GM12878 (cell line): ENCODE data around the gene C1QTNF9. TPM values are rescaled to one million over a fixed set of nuclear protein-coding genes. Genes with fewer than 3 reads are reported as not detected.

Source experiments
- ATAC-seq: fragments of 200-7000 bp; cut with Tn5 transposase; 3 replicates; pipeline ENCODE4 v1.9.1; 2020; ENCODE audit warnings: mild to moderate bottlenecking, moderate library complexity
- BruUV-seq: library from RNA; stranded (reverse); fragments of 400-500 nt; replicated peaks from 2 replicates; lab custom pipeline; 2021; lab: Mats Ljungman, UMichigan
- CTCF ChIA-PET: fragments of 300-600 bp; sonication (Branson Sonifier 250); formaldehyde crosslinking; extraction: SDS; loops from one replicate; lab custom pipeline; 2021; ENCODE audit warnings: inconsistent platforms; lab: Yijun Ruan, JAX
- POLR2A ChIA-PET: fragments of 350-600 bp; formaldehyde crosslinking; extraction: SDS; loops from one replicate; lab custom pipeline; 2021; ENCODE audit warnings: inconsistent platforms; lab: Charles Lee
- RAD21 ChIA-PET: fragments of 300-600 bp; sonication (Branson Sonifier 250); formaldehyde crosslinking; loops from one replicate; lab custom pipeline; 2023; ENCODE audit warnings: antibody characterized with exemption; ENCODE audit not compliant: unreplicated experiment; lab: Charles Lee
- SMC1A ChIA-PET: fragments of 300-600 bp; sonication (Branson Sonifier 250); formaldehyde crosslinking; loops from one replicate; lab custom pipeline; 2023; ENCODE audit not compliant: unreplicated experiment, uncharacterized antibody; lab: Charles Lee
- DNase-seq: peaks from one replicate; pipeline ENCODE4 v3.0.0-alpha.2; 2011; ENCODE audit warnings: low read depth, low spot score
- FAIRE-seq: peaks from 3 replicates; lab custom pipeline; 2011; peaks lifted over from hg19 to GRCh38; lab: Jason Lieb, UNC
- H2AFZ ChIP-seq: 2 replicates; pipeline ENCODE4 v1.6.0; 2011; ENCODE audit warnings: low read depth, low read length, control low read depth; ENCODE audit not compliant: control insufficient read depth
- H3K27ac ChIP-seq: 2 replicates; pipeline ENCODE4 v1.5.1; 2011; ENCODE audit warnings: control low read depth; ENCODE audit not compliant: control insufficient read depth, insufficient read depth
- H3K27me3 ChIP-seq, 2 experiments: replicated peaks in 1 of 2; 2 replicates each; pipeline versions ENCODE4 v1.6.0 to v1.6.1; 2011; ENCODE audit warnings: low read length in 1 of 2; ENCODE audit not compliant: control insufficient read depth in 2 of 2, insufficient read depth in 2 of 2
- H3K36me3 ChIP-seq, 2 experiments: 2 replicates each; pipeline ENCODE4 v1.5.1; 2011; ENCODE audit warnings: low read length in 1 of 2; ENCODE audit not compliant: control insufficient read depth in 2 of 2, insufficient read depth in 2 of 2
- H3K4me1 ChIP-seq: 2 replicates; pipeline ENCODE4 v1.6.1; 2011; ENCODE audit warnings: mild to moderate bottlenecking, low read length, moderate library complexity, mixed read lengths; ENCODE audit not compliant: control insufficient read depth, insufficient read depth
- H3K4me2 ChIP-seq: 2 replicates; pipeline ENCODE4 v1.6.0; 2011; ENCODE audit warnings: control low read depth; ENCODE audit not compliant: control insufficient read depth, insufficient read depth
- H3K4me3 ChIP-seq: fragments of 200-600 bp; sonication (generic); 2 replicates; pipeline ENCODE4 v1.5.1; 2016
- H3K79me2 ChIP-seq: 2 replicates; pipeline ENCODE4 v1.6.0; 2011; ENCODE audit warnings: low read length; ENCODE audit not compliant: control insufficient read depth, insufficient read depth
- H3K9ac ChIP-seq: 2 replicates; pipeline ENCODE4 v1.8.0; 2011; ENCODE audit warnings: low read length, control low read depth, mixed read lengths; ENCODE audit not compliant: control insufficient read depth, insufficient read depth
- H3K9me3 ChIP-seq: replicated peaks from 3 replicates; pipeline ENCODE4 v1.5.1; 2011; ENCODE audit warnings: mild to moderate bottlenecking, low read length; ENCODE audit not compliant: control insufficient read depth, insufficient read depth
- H4K20me1 ChIP-seq: 2 replicates; pipeline ENCODE4 v1.6.0; 2011; ENCODE audit not compliant: control insufficient read depth, insufficient read depth
- ASH2L ChIP-seq: fragments of 300-600, 200-600 bp; sonication (generic); IDR thresholded peaks from 2 replicates; pipeline ENCODE4 v1.6.1; 2017; ENCODE audit warnings: low read depth, mild to moderate bottlenecking, borderline replicate concordance
- HDAC2 ChIP-seq: fragments of 200-600 bp; sonication (generic); IDR thresholded peaks from 2 replicates; pipeline ENCODE4 v1.6.1; 2017
- NFYB ChIP-seq: IDR thresholded peaks from 2 replicates; pipeline ENCODE4 v1.6.1; 2011; ENCODE audit warnings: low read depth, mild to moderate bottlenecking, low read length, improper control_type of control experiment, moderate library complexity; ENCODE audit not compliant: insufficient read depth
- POLR2A ChIP-seq: IDR thresholded peaks from 2 replicates; pipeline ENCODE4 v1.6.1; 2011; ENCODE audit warnings: low read depth, mild to moderate bottlenecking, low read length
- ZNF24 ChIP-seq: fragments of 450-650 bp; IDR thresholded peaks from 2 replicates; pipeline ENCODE4 v1.6.1; 2017; ENCODE audit warnings: antibody characterized with exemption, mild to moderate bottlenecking
- WGBS: methylation state at CpG from one replicate; pipeline ENCODE4 v1.1.6; 2016; ENCODE audit warnings: low lambda C conversion rate; ENCODE audit not compliant: insufficient replicate concordance, insufficient coverage; ENCODE audit errors: missing lambda C conversion rate; 5-methylcytosine and 5-hydroxymethylcytosine counted together
- in situ Hi-C: fragments of 300-500 bp; cut with MboI; formaldehyde crosslinking; loops from 9 replicates; pipeline ENCODE4 v1.14.3; 2018; ENCODE audit warnings: mixed read lengths
- intact Hi-C: fragments of 100-400 bp; cut with micrococcal nuclease; formaldehyde crosslinking; loops from one replicate; pipeline ENCODE4 v1.14.2; 2022; ENCODE audit not compliant: unreplicated experiment
- polyA plus RNA-seq, 11 experiments: library from polyadenylated mRNA; depleted of rRNA in 4 of 11; unstranded in 6 of 11; stranded (reverse) in 5 of 11; fragments of >200 nt; fragmentation: Nextera tagmentation in 4 of 11; fragmentation: Illumina TruSeq in 1 of 11; extraction: Ambion mirVana in 4 of 11; extraction: Trizol in 1 of 11; gene quantifications; 1 replicate in 1 of 11; 2 replicates in 10 of 11; pipeline versions ENCODE4 v1.2.1 to v1.2.3, GENCODE V29; 2011 to 2016; ENCODE audit warnings: inconsistent platforms in 2 of 11, missing spikeins in 2 of 11, low read depth in 1 of 11
- total RNA-seq, 4 experiments: library from RNA; depleted of rRNA in 3 of 4; stranded (reverse); fragments of >200 nt in 3 of 4; fragmentation: Illumina TruSeq in 1 of 4; extraction: Trizol in 1 of 4; gene quantifications; 2 replicates each; pipeline versions ENCODE4 v1.2.1 to v1.2.3, GENCODE V29; 2013 to 2021
- TF ChIP-seq, protein P1 (sequence below): IDR thresholded peaks from 2 replicates; pipeline ENCODE4 v1.6.1; 2011; ENCODE audit warnings: low read depth, mild to moderate bottlenecking, low read length, moderate library complexity, borderline replicate concordance; ENCODE audit errors: extremely low read depth
- TF ChIP-seq, protein P2 (sequence below): fragments of 450-650 bp; IDR thresholded peaks from 2 replicates; pipeline ENCODE4 v1.6.1; 2018; ENCODE audit warnings: mild to moderate bottlenecking, low read depth, moderate library complexity; ENCODE audit not compliant: partially characterized antibody
- TF ChIP-seq, protein P3 (sequence below): fragments of 450-650 bp; IDR thresholded peaks from 2 replicates; pipeline ENCODE4 v1.6.1; 2017; ENCODE audit warnings: antibody characterized with exemption, mild to moderate bottlenecking, moderate library complexity
- TF ChIP-seq, protein P4 (sequence below): fragments of 450-650 bp; IDR thresholded peaks from 2 replicates; pipeline ENCODE4 v1.6.1; 2017; ENCODE audit warnings: mild to moderate bottlenecking, moderate library complexity
- TF ChIP-seq, protein P5 (sequence below): IDR thresholded peaks from 2 replicates; pipeline ENCODE4 v1.6.1; 2012; ENCODE audit warnings: low read depth, low read length, improper control_type of control experiment

The C1QTNF9 gene
- total and polyA plus RNA-seq, 10 of the 15 experiments (the other 5 are each of a cell fraction or from before 2014, with no cell fraction given) = not detected

DNA sequence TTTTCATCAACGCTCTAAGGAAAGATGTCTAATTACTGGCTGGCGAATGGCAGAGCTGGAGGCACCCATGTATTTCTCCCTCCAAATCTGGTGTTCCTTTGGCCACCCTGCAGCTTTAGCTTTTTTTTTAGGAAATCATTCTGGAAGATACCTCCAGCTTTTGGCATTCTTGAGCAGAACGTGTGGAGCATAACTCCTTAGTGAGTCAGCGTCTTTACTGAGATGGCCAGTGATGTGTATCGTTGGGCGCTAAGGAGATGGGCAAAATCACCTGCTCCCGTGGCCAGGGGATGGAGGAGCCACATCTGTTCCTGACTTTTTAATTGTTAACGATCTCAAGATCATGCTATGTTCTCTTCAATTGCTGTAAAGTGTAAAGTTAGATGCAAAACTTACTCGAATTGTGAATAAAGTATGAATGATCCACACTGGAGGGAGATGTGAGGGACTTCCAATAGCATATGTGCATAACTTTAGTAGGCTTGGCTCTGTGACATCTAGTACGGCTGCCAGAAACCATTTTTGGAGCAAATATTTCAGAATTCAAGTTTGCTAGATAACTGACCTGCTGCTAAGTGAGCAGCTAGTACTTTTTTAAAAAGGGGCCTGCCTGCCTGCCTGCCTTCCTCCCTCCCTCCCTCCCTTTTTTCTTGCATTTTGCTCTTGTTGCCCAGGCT, 24.4 kb upstream of the C1QTNF9 start:
- Histone ChIP-seq H3K9me3 (no peaks in the 10 kb centered on the region), H3K4me3 (no peak overlapping the region), H3K4me2 (no peak overlapping the region), H3K79me2 (no peaks in the 10 kb centered on the region; the same call in 1 of the 2 replicates), H3K4me1 (peaks cover 11% of the 10 kb centered on the region), H2AFZ (no peak overlapping the region), H3K9ac (no peak overlapping the region), H3K27ac (no peak overlapping the region), H3K36me3 (peaks cover 4 to 16% of the 10 kb centered on the region in 2 experiments), H4K20me1 (no peaks in the 10 kb centered on the region), H3K27me3 (no peaks in the 10 kb centered on the region)
- FAIRE-seq (no peak), DNase-seq (no peak), ATAC-seq (no peak)
- RAD21 ChIA-PET = interaction anchor here (1.8 kb wide), 1 partner anchor 15 kb away, joined by 5 read pairs; no protein-coding TSS in a partner anchor
- CTCF ChIA-PET = no interaction called here
- SMC1A ChIA-PET = interaction anchor here (2.0 to 2.1 kb wide), 2 partner anchors 11 to 54 kb away, joined by 5 to 6 read pairs; no protein-coding TSS in a partner anchor
- no TSS peak for BruUV-seq
- in situ Hi-C loops = no loop called here
- POLR2A ChIA-PET = no interaction called here
- intact Hi-C loops = no loop called here
- 94% methylated on average over 10 of the region's 10 CpGs for WGBS
- TF ChIP-seq ZNF24 (no peak), NFYB (no peak), POLR2A (no peak), HDAC2 (no peak), ASH2L (no peak)
- TF ChIP-seq, protein P1, sequence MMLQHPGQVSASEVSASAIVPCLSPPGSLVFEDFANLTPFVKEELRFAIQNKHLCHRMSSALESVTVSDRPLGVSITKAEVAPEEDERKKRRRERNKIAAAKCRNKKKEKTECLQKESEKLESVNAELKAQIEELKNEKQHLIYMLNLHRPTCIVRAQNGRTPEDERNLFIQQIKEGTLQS = no peak
- TF ChIP-seq, protein P2, sequence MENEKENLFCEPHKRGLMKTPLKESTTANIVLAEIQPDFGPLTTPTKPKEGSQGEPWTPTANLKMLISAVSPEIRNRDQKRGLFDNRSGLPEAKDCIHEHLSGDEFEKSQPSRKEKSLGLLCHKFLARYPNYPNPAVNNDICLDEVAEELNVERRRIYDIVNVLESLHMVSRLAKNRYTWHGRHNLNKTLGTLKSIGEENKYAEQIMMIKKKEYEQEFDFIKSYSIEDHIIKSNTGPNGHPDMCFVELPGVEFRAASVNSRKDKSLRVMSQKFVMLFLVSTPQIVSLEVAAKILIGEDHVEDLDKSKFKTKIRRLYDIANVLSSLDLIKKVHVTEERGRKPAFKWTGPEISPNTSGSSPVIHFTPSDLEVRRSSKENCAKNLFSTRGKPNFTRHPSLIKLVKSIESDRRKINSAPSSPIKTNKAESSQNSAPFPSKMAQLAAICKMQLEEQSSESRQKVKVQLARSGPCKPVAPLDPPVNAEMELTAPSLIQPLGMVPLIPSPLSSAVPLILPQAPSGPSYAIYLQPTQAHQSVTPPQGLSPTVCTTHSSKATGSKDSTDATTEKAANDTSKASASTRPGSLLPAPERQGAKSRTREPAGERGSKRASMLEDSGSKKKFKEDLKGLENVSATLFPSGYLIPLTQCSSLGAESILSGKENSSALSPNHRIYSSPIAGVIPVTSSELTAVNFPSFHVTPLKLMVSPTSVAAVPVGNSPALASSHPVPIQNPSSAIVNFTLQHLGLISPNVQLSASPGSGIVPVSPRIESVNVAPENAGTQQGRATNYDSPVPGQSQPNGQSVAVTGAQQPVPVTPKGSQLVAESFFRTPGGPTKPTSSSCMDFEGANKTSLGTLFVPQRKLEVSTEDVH = no peak
- TF ChIP-seq, protein P3, sequence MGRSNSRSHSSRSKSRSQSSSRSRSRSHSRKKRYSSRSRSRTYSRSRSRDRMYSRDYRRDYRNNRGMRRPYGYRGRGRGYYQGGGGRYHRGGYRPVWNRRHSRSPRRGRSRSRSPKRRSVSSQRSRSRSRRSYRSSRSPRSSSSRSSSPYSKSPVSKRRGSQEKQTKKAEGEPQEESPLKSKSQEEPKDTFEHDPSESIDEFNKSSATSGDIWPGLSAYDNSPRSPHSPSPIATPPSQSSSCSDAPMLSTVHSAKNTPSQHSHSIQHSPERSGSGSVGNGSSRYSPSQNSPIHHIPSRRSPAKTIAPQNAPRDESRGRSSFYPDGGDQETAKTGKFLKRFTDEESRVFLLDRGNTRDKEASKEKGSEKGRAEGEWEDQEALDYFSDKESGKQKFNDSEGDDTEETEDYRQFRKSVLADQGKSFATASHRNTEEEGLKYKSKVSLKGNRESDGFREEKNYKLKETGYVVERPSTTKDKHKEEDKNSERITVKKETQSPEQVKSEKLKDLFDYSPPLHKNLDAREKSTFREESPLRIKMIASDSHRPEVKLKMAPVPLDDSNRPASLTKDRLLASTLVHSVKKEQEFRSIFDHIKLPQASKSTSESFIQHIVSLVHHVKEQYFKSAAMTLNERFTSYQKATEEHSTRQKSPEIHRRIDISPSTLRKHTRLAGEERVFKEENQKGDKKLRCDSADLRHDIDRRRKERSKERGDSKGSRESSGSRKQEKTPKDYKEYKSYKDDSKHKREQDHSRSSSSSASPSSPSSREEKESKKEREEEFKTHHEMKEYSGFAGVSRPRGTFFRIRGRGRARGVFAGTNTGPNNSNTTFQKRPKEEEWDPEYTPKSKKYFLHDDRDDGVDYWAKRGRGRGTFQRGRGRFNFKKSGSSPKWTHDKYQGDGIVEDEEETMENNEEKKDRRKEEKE = no peak
- TF ChIP-seq, protein P4, sequence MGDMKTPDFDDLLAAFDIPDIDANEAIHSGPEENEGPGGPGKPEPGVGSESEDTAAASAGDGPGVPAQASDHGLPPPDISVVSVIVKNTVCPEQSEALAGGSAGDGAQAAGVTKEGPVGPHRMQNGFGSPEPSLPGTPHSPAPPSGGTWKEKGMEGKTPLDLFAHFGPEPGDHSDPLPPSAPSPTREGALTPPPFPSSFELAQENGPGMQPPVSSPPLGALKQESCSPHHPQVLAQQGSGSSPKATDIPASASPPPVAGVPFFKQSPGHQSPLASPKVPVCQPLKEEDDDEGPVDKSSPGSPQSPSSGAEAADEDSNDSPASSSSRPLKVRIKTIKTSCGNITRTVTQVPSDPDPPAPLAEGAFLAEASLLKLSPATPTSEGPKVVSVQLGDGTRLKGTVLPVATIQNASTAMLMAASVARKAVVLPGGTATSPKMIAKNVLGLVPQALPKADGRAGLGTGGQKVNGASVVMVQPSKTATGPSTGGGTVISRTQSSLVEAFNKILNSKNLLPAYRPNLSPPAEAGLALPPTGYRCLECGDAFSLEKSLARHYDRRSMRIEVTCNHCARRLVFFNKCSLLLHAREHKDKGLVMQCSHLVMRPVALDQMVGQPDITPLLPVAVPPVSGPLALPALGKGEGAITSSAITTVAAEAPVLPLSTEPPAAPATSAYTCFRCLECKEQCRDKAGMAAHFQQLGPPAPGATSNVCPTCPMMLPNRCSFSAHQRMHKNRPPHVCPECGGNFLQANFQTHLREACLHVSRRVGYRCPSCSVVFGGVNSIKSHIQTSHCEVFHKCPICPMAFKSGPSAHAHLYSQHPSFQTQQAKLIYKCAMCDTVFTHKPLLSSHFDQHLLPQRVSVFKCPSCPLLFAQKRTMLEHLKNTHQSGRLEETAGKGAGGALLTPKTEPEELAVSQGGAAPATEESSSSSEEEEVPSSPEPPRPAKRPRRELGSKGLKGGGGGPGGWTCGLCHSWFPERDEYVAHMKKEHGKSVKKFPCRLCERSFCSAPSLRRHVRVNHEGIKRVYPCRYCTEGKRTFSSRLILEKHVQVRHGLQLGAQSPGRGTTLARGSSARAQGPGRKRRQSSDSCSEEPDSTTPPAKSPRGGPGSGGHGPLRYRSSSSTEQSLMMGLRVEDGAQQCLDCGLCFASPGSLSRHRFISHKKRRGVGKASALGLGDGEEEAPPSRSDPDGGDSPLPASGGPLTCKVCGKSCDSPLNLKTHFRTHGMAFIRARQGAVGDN = no peak
- TF ChIP-seq, protein P5, sequence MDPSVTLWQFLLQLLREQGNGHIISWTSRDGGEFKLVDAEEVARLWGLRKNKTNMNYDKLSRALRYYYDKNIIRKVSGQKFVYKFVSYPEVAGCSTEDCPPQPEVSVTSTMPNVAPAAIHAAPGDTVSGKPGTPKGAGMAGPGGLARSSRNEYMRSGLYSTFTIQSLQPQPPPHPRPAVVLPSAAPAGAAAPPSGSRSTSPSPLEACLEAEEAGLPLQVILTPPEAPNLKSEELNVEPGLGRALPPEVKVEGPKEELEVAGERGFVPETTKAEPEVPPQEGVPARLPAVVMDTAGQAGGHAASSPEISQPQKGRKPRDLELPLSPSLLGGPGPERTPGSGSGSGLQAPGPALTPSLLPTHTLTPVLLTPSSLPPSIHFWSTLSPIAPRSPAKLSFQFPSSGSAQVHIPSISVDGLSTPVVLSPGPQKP = no peak
